Parathyroid adenoma (tissue), 2 donors: ENCODE measurements around the gene PARVA.

ENCODE experiments used
- H2AFZ ChIP-seq: fragments of 300-600 bp; sonication (generic); one replicate; pipeline ENCODE4 v1.7.0; 2017; ENCODE audit warnings: antibody characterized with exemption, mild to moderate bottlenecking
- H3K27ac ChIP-seq: fragments of 300-600 bp; sonication (generic); one replicate; pipeline ENCODE4 v1.7.0; 2017
- H3K27me3 ChIP-seq: fragments of 300-600 bp; sonication (generic); one replicate; pipeline ENCODE4 v1.7.0; 2017; ENCODE audit warnings: low read length; ENCODE audit not compliant: control insufficient read depth, insufficient read depth
- H3K36me3 ChIP-seq: fragments of 300-600 bp; sonication (generic); one replicate; pipeline ENCODE4 v1.7.0; 2017; ENCODE audit warnings: low read length; ENCODE audit not compliant: control insufficient read depth, insufficient read depth
- H3K4me1 ChIP-seq: fragments of 300-600 bp; sonication (generic); one replicate; pipeline ENCODE4 v1.7.0; 2017; ENCODE audit warnings: control low read depth
- H3K4me2 ChIP-seq: fragments of 300-600 bp; sonication (generic); one replicate; pipeline ENCODE4 v1.7.0; 2017; ENCODE audit warnings: low read length
- H3K4me3 ChIP-seq: fragments of 300-600 bp; sonication (generic); one replicate; pipeline ENCODE4 v1.7.0; 2017; ENCODE audit warnings: low read depth, low read length
- H3K79me2 ChIP-seq: fragments of 300-600 bp; sonication (generic); one replicate; pipeline ENCODE4 v1.7.0; 2017; ENCODE audit warnings: control low read depth
- H3K9ac ChIP-seq: fragments of 300-600 bp; sonication (generic); one replicate; pipeline ENCODE4 v1.7.0; 2017; ENCODE audit warnings: mild to moderate bottlenecking
- H3K9me3 ChIP-seq: fragments of 300-600 bp; sonication (generic); one replicate; pipeline ENCODE4 v1.7.0; 2017; ENCODE audit warnings: low read length; ENCODE audit not compliant: control insufficient read depth
- CTCF ChIP-seq: fragments of 300-600 bp; sonication (generic); IDR thresholded peaks from one replicate; pipeline ENCODE4 v1.7.0; 2017; ENCODE audit warnings: antibody characterized with exemption, mild to moderate bottlenecking
- donor health status: primary hyperparathyroidism.

PARVA gene

GRCh38 chr11:12531681-12532080, 154.3 kb downstream of the PARVA start:
- Histone ChIP-seq H3K4me1 (no peaks in the 10 kb centered on the region), H3K36me3 (no peaks in the 10 kb centered on the region), H3K27me3 (no peaks in the 10 kb centered on the region), H3K79me2 (no peaks in the 10 kb centered on the region), H2AFZ (no peak overlapping the region), H3K4me2 (no peak overlapping the region), H3K27ac (no peak overlapping the region), H3K9me3 (no peaks in the 10 kb centered on the region), H3K4me3 (no peak overlapping the region), H3K9ac (no peak overlapping the region)
- TF ChIP-seq CTCF: no peak

GRCh38 chr11:12532580-12532979, 155.2 kb downstream of the PARVA start:
- Histone ChIP-seq H2AFZ (no peak overlapping the region), H3K4me3 (no peak overlapping the region), H3K4me2 (no peak overlapping the region), H3K9me3 (no peaks in the 10 kb centered on the region), H3K79me2 (no peaks in the 10 kb centered on the region), H3K36me3 (no peaks in the 10 kb centered on the region), H3K9ac (no peak overlapping the region), H3K27ac (no peak overlapping the region), H3K27me3 (no peaks in the 10 kb centered on the region), H3K4me1 (no peaks in the 10 kb centered on the region)
- TF ChIP-seq CTCF: no peak

- Histone ChIP-seq H3K9ac (no peak overlapping the region), H3K9me3 (no peaks in the 10 kb centered on the region), H3K4me1 (no peaks in the 10 kb centered on the region), H3K36me3 (no peaks in the 10 kb centered on the region), H3K4me3 (no peak overlapping the region), H3K4me2 (no peak overlapping the region), H2AFZ (no peak overlapping the region), H3K27me3 (no peaks in the 10 kb centered on the region), H3K79me2 (no peaks in the 10 kb centered on the region), H3K27ac (no peak overlapping the region)
- no peak for TF ChIP-seq CTCF
These were observed 157.2 kb downstream of the PARVA start for GRCh38 chr11:12534549-12534948.

- H3K4me3 ChIP-seq: no peak overlapping the region
- no peaks in the 10 kb centered on the region for H3K27me3 ChIP-seq
- H3K27ac ChIP-seq: no peak overlapping the region
- no peak overlapping the region for H3K4me2 ChIP-seq
- no peak overlapping the region for H3K9ac ChIP-seq
- TF ChIP-seq CTCF: no peak
- H3K4me1 ChIP-seq: no peaks in the 10 kb centered on the region
- no peaks in the 10 kb centered on the region for H3K79me2 ChIP-seq
- H2AFZ ChIP-seq: no peak overlapping the region
- H3K36me3 ChIP-seq: no peaks in the 10 kb centered on the region
- H3K9me3 ChIP-seq: no peaks in the 10 kb centered on the region
These were observed 157.9 kb downstream of the PARVA start for GRCh38 chr11:12535321-12535720.

- no peak overlapping the region for H3K4me3 ChIP-seq
- no peaks in the 10 kb centered on the region for H3K79me2 ChIP-seq
- no peak for TF ChIP-seq CTCF
- H2AFZ ChIP-seq: no peak overlapping the region
- H3K4me1 ChIP-seq: no peaks in the 10 kb centered on the region
- H3K27me3 ChIP-seq: no peaks in the 10 kb centered on the region
- no peaks in the 10 kb centered on the region for H3K9me3 ChIP-seq
- no peak overlapping the region for H3K4me2 ChIP-seq
- no peaks in the 10 kb centered on the region for H3K36me3 ChIP-seq
- H3K27ac ChIP-seq: no peak overlapping the region
- no peak overlapping the region for H3K9ac ChIP-seq
These were observed 159.2 kb downstream of the PARVA start for GRCh38 chr11:12536566-12536965.
